ENCODE results near the gene FLVCR1.

The FLVCR1 gene

GRCh38 chr1:212941452-212941851 is 83.4 kb downstream of the FLVCR1 start:
- TF ChIP-seq POLR2AphosphoS5 (IDR thresholded peaks at IDR 0.05; ENCODE audit: low read depth, low read length) (no peak), FOXP2 (optimal IDR thresholded peaks at IDR 0.05; ENCODE audit: borderline replicate concordance, extremely low read depth, extremely low read length, insufficient read depth) (no peak), TAF1 (IDR thresholded peaks at IDR 0.05; ENCODE audit: borderline replicate concordance, insufficient read depth, low read length) (no peak), SIN3A (IDR thresholded peaks at IDR 0.05; ENCODE audit: borderline replicate concordance, insufficient read depth, low read length) (no peak)
- TF ChIP-seq, protein P1, sequence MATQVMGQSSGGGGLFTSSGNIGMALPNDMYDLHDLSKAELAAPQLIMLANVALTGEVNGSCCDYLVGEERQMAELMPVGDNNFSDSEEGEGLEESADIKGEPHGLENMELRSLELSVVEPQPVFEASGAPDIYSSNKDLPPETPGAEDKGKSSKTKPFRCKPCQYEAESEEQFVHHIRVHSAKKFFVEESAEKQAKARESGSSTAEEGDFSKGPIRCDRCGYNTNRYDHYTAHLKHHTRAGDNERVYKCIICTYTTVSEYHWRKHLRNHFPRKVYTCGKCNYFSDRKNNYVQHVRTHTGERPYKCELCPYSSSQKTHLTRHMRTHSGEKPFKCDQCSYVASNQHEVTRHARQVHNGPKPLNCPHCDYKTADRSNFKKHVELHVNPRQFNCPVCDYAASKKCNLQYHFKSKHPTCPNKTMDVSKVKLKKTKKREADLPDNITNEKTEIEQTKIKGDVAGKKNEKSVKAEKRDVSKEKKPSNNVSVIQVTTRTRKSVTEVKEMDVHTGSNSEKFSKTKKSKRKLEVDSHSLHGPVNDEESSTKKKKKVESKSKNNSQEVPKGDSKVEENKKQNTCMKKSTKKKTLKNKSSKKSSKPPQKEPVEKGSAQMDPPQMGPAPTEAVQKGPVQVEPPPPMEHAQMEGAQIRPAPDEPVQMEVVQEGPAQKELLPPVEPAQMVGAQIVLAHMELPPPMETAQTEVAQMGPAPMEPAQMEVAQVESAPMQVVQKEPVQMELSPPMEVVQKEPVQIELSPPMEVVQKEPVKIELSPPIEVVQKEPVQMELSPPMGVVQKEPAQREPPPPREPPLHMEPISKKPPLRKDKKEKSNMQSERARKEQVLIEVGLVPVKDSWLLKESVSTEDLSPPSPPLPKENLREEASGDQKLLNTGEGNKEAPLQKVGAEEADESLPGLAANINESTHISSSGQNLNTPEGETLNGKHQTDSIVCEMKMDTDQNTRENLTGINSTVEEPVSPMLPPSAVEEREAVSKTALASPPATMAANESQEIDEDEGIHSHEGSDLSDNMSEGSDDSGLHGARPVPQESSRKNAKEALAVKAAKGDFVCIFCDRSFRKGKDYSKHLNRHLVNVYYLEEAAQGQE (IDR thresholded peaks at IDR 0.05; ENCODE audit: insufficient read depth in 1 of 2, low read depth in 2 of 2, low read length in 2 of 2): no peak

DNA sequence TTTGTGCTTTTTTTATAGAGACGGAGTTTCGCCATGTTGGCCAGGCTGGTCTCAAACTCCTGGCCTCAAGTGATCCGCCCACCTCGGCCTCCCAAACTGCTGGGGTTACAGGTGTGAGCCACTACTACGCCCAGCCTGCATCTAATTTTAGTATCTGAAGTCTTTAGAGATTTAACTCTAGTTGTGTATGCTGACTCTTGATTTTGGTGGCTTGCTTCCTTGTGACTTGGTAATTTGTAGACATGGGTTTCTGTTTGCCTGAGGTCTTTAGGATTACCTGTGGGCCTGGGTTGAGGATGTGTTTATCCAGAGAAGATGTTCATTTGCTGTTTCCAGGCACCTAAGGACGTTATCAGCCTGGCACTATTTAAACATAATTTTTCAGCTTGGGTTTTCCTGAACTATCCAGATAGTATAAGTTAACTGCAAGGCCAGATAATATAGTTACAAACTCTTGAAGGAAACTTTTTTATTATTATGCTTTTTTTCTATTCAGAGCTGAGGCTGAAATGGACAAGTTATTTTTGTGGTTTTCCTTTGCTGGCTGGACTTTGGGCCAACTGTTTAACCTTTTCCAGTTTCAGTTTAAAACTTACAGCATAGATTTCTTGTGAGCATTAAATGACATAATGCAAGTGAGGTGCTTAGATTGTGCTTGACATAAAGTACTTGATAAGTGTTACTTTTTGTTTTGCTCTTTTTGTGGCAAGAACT is 84.8 kb downstream of the FLVCR1 start:
- TF ChIP-seq FOXP2 (optimal IDR thresholded peaks at IDR 0.05; ENCODE audit: borderline replicate concordance, extremely low read depth, extremely low read length, insufficient read depth) (no peak), TAF1 (IDR thresholded peaks at IDR 0.05; ENCODE audit: borderline replicate concordance, insufficient read depth, low read length) (no peak), POLR2AphosphoS5 (IDR thresholded peaks at IDR 0.05; ENCODE audit: low read depth, low read length) (no peak)
- TF ChIP-seq, protein P1 (IDR thresholded peaks at IDR 0.05; ENCODE audit: insufficient read depth in 1 of 2, low read depth in 2 of 2, low read length in 2 of 2): no peak

GRCh38 chr1:212943393-212943710 is 85.3 kb downstream of the FLVCR1 start:
- TF ChIP-seq, protein P1 (IDR thresholded peaks at IDR 0.05; ENCODE audit: insufficient read depth in 1 of 2, low read depth in 2 of 2, low read length in 2 of 2): no peak
- TF ChIP-seq POLR2AphosphoS5 (IDR thresholded peaks at IDR 0.05; ENCODE audit: low read depth, low read length): no peak
- no peak for TF ChIP-seq FOXP2 (optimal IDR thresholded peaks at IDR 0.05; ENCODE audit: borderline replicate concordance, extremely low read depth, extremely low read length, insufficient read depth)
- TF ChIP-seq TAF1 (IDR thresholded peaks at IDR 0.05; ENCODE audit: borderline replicate concordance, insufficient read depth, low read length): no peak
- TF ChIP-seq SIN3A (IDR thresholded peaks at IDR 0.05; ENCODE audit: borderline replicate concordance, insufficient read depth, low read length): no peak

DNA sequence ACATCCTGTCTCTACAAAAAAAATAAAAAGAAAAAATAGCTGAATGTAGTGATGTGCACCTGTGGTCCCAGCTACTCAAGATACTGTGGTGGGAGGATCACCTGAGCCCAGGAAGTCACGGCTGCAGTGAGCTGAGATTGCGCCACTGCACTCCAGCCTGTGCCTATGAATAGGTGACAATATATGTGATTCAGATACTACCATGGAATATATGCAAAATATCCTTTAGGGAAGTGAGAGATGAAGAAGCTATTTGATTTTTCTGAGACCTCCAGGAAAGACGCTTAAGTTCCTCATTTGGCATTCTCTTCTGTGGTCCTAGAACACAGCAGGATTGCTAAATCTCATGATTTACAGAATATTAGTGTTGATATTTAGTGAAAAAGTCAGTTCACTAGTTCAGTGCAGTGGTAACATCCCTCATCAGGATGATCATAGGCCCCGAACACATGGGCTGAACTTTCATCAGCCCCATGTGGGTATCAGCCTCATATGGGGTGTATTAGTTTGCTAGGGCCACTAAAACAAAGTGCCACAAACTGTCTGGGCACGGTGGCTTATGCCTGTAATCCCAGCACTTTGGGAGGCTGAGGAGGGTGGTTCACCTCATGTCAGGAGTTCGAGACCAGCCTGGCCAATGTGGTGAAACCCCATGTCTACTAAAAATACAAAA is 86.3 kb downstream of the FLVCR1 start:
- TF ChIP-seq SIN3A (IDR thresholded peaks at IDR 0.05; ENCODE audit: borderline replicate concordance, insufficient read depth, low read length) (no peak), POLR2AphosphoS5 (IDR thresholded peaks at IDR 0.05; ENCODE audit: low read depth, low read length) (no peak), FOXP2 (optimal IDR thresholded peaks at IDR 0.05; ENCODE audit: borderline replicate concordance, extremely low read depth, extremely low read length, insufficient read depth) (no peak), TAF1 (IDR thresholded peaks at IDR 0.05; ENCODE audit: borderline replicate concordance, insufficient read depth, low read length) (no peak)
- TF ChIP-seq, protein P1 (IDR thresholded peaks at IDR 0.05; ENCODE audit: insufficient read depth in 1 of 2, low read depth in 2 of 2, low read length in 2 of 2): no peak
